Skeletal muscle cell (primary cell): Measurements from ENCODE around the gene SCART1.
"Not testable (repeated sequence)": the region's sequence is repeated elsewhere in the genome, so short reads cannot be mapped to it uniquely, and the experiment has no call there.

ENCODE experiments used
- DNase-seq: peaks from one replicate; pipeline ENCODE4 v3.0.0-alpha.2; 2010; ENCODE audit warnings: low read depth
- H3K4me3 ChIP-seq: 2 replicates; pipeline ENCODE4 v1.5.1; 2011; ENCODE audit warnings: low read depth, mild to moderate bottlenecking, control low read depth, low read length, moderate library complexity

The SCART1 gene

DNA sequence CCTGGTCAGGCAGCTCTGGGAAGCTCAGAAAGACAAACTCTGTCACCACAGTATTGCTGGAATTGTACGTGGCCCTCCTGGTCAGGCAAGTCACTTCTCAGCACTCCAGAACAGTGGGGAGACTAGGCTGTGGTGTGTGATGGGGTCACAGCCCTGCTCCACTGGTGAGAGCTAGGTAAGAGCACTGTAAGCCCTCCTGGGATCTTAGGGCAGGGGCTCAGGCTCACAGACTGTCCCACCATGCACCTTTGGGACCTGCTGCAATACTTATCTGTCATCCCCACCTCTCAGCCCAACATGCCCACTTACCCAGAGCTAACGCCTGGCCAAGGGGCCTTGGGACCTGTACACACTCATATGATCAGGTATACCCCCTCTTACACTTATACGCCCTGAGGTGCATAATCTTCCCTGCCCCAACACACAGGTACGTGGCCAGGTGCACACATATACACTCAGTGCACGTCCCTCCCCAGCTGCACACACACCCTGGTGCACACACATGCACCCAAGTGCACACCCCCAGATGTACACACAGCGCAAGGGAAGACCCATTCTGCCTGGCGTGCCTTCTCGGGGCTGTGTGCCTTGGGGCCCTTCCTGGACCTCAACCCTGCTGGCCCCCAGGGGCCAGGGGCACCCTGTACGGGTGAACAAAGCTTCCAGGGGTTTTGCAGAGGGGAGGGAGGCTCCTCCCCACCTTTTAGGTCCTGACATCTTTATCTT, 21.7 kb upstream of the SCART1 start:
- not testable (repeated sequence) for H3K4me3 ChIP-seq, DNase-seq

DNA sequence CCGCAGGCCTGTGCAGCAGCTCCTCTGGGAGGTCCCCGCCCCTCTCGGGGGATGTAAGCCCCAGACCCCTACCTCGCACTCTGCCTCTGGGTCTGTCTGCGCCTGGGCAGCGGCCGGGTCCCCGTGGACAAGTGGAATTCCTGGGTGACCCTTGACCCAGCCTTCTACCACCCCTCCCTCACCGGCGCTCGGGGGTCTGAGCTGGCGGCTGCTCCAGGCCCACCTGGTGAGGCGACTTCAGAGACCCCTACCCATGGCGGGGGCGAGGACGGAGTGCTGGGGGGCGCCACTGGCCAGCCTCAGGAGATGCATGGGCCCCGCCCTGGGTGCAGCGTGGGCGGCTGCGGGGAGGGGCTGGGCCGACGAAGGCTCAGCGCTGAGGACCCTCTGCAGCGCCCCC, 21.0 kb upstream of the SCART1 start:
- not testable (repeated sequence) for DNase-seq, H3K4me3 ChIP-seq

DNA sequence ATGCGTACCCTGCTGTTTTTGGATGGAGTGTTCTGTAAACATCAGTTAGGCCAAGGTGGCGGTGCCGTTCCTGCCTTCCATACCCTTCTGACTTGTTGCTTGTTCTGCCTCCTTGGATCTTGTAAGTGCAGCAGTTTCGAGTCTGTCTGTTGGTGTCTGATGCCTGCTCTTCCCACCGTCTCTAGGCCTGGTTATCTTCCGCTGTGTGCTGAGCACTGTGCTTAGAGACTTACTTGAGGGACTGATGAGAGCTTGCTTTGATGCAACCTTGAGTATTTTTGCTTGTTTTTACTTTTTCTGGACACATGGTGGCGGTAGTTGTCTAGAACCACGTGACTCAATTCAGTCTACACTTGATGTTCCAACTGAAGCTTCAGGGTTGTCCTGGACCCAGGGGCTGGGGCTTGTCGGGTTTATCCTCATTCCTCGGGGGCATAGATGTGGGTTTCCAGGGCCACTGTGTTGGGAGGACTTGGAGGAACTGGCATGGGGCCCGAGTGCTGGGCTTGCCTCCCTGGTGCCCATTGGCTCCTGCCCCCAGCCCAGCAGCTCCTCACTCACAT, 15.0 kb upstream of the SCART1 start:
- no peak for DNase-seq
- H3K4me3 ChIP-seq, result no peak overlapping the region

- DNase-seq, result no peak
- no peak overlapping the region for H3K4me3 ChIP-seq
Observed at GRCh38 chr10:133439517-133440461, 14.0 kb upstream of the SCART1 start.

DNA sequence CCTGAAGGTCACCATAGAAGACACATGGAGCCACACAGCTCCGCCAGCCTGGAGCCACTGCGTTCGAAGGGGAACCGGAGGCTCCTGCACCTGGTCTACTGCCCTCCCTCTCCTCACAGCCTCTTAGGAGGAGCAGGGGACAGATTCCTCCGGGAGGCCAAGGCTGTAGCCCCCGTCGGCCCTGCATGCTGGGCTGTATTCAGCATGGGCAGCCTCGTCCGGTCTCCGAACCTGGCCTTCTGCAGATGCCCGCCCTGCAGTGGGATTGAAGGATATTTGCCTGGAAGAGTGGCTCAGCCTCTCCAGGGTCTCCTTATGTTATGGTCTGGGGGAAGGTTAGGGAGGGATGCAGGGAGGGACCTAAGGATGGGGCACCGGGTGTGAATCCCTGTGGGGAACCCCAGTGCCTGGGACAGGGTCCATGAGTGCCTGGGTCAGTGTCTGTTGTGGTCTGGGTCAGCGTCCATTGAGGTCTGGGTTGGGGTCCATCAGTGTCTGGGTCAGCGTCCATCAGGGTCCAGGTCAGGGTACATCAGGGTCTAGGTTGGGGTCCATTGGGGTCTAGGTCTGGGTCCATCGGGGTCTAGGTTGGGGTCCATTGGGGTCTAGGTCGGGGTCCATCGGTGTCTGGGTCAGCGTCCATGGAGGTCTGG, 13.0 kb upstream of the SCART1 start:
- DNase-seq, result no peak
- H3K4me3 ChIP-seq, result no peak overlapping the region

DNA sequence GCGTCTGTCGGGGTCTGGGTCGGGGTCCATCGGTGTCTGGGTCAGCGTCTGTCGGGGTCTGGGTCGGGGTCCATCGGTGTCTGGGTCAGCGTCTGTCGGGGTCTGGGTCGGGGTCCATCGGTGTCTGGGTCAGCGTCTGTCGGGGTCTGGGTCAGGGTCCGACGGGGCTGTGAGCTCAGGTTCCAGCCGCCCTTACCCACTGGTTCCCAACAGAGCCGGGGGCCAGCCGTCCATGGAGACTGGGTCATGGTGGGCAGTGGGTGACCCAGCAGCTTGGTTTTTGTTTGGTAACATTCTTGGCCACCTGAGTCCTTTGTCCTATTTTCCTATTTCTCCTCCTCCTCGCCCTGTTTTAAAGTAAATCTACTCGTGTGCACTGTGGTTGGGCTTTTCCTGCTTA, 12.4 kb upstream of the SCART1 start:
- not testable (repeated sequence) for H3K4me3 ChIP-seq, DNase-seq

DNA sequence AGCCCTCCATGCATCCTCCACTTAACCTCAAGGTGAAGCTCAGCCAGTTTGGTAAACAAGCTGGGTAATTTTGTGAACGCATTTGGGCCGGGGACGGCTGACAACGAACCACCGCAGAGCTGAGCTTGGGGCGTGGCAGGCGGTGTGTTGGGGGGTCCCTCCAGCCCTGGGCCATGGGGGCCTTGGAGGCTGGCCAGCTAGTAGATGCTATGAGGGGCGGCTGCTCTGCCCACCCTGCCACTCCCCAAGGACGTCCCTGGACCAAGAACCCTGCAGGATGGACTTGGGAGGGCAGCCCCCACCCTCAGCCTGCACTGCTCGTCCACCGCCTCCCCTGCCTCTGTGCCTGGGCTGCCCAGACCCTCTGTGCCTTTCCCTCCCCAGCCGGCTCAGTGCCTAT, 12.0 kb upstream of the SCART1 start:
- H3K4me3 ChIP-seq, result no peak overlapping the region
- no peak for DNase-seq

DNA sequence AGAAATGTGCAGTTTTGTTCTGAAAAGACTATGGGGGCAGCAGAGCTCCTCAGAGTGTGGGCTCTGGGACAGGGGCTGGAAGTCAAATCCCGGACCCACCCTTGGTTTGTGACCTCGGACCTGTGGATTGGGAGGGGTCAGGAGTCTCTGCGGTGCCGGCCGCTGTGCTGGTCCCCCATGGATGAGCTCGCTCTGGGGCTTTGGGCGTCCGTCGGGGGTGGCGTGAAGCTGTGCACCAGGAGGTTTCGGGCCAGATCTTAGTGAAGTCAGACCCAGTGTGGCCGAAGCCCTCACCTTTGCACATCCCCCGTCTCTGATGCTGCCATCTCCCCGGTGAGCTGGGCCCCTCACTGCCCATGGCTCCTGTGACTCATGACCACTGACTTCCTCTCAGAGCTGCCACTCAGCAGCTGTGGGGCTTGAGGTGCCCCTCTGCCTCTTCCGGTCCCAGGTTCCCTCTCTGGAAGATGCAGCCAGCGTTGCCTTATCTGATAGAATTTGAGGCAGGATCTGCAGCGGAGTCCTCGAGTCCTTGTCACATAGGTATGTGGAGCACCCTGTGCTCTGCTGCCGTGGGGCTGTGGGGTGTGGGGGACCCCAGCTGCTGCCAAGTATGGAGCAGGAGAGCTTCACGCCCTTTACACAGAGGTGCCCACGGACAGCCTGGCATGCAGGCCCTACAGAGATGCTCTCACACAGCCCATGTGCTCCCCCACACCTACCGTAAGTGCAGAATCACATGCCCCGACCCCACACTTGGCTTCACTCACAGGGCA, 11.4 kb upstream of the SCART1 start:
- no peak for DNase-seq
- no peak overlapping the region for H3K4me3 ChIP-seq

- DNase-seq, result no peak
- no peak overlapping the region for H3K4me3 ChIP-seq
Observed at GRCh38 chr10:133442967-133443924, 10.5 kb upstream of the SCART1 start.

DNA sequence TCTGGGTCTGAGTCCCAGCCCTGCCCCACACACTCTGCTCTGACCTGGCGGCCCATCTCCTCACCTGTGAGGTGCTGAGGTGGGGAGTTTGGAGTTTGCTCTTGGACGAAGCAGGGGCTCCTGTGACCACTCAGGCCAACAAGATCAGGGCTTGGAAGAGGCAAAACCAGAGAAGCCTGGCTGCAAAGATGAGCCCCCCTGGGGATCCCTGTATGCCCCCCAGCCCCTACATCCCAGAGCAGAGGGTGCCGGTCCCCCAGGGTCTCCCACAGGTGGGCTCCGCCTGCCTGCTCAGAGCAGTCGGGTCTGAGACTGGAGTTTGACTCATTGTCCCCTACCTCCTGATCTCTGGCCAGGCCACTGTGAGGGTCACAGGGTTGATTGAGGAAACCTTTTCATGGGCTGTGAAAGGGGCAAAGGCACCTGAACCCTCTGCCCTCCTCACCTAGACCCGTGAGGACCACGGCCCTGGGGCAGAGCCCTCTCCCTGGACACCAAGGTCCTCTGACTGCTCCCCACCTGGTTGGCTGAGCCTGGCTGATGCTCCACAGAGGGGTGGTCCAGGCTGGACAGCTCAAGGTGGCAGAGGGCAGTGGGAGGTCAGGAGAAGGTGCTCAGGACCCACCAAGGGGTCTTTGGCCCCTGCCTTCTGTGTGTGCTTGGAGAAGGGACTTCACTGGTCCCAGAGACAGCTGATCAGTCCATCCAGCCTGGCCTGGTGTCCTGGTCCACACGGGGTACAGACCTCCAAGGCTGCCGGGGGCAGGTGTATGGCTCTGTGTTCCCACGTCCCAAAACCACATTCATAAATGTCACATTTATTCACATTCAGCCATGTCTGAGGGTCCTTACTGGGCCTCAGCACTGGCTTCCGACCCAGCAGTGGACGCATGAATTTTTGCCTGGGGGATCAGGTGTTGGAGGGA, 9.1 kb upstream of the SCART1 start:
- no peak for DNase-seq
- H3K4me3 ChIP-seq, result no peak overlapping the region

- no peak overlapping the region for H3K4me3 ChIP-seq
- DNase-seq, result no peak
Observed at GRCh38 chr10:133445268-133445732, 8.4 kb upstream of the SCART1 start.

DNA sequence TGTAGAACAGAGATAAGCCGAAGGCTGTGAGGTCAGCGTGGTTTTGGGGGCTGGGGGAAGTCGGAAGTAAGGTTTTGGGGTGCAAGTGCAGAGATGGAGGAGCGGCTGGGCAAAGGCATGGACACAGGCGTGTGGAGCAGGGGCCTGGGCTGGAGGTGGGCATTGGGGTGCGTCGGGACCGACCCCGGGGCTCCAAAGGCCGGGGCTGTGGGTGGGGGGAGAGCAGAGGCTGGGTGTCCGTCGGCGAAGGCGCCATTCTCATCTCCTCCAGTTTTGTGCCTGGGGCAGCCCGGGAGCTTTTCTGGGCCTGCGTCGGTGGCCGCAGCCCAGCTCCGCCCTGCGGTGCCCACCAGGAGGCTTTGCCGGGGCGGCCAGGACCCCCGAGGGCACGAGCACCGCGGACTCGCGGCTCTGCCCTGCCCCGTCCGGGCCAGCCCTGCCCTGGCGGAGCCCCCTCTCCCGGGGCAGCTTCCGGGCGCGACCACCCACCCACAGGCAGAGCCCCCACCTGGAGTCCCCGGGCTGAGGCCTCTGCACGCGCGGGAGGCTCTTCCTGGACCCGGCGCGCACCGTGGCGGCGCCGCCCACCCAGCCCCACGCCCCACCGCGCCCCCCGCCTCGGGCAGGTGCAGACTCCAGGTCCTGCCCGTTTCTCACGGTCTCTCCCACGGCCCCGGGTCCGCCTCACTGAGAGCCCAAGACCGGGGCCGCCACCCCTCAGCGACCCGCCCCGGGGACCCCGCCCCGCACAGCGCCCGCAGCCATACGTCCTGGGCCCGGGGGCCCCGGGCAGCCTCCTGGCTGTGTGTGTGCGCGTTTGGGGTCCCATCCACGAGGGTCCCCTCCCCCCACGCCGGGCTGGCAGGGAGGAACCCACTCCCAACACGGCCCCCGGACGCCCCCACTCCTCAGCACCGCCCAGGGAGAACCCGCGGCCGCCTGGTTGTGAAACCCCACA, 7.7 kb upstream of the SCART1 start:
- DNase-seq, result no peak
- H3K4me3 ChIP-seq, result no peak overlapping the region

DNA sequence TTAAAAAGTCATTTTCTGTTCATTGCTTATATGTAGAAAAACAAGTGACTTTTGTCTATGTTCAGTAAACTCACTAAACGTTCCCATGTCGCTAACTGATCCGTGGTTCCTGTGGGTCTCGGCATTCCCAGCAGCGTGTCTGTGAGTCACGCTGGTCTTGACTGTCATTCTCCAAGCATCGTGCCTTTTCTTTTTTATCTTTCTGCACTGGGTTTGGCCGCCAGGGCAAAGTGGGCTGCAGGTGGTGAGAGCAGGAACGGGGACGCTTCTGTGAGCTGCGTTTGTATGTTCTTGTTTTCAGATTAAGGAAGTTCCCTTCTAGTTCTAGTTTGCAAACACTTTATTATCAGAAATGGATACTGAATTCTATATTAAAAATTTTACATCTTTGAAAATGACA, 6.8 kb upstream of the SCART1 start:
- no peak overlapping the region for H3K4me3 ChIP-seq
- no peak for DNase-seq

- DNase-seq, result no peak
- no peak overlapping the region for H3K4me3 ChIP-seq
Observed at GRCh38 chr10:133448120-133448519, 5.6 kb upstream of the SCART1 start.

DNA sequence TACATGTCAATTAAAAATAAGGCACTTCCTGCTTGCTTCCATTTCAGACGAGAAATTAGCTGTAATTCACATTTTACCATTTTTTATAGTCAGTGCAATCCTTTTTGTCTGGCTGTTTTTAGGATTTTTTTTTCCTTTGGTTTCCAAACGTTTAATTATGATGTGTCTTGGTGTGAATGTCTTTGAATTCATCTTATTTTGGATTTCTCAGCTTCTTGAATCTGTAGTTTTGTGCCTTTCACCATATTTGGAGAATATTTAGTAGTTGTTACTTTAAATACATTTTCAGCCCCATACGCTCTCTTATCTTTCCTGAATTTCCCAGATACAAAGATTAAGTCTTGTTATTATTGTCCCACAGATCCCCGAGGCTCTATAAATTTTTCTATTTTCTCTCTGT, 2.4 kb upstream of the SCART1 start:
- no peak overlapping the region for H3K4me3 ChIP-seq
- DNase-seq, result no peak

GRCh38 chr10:133452453-133452852, 1.3 kb upstream of the SCART1 start:
- H3K4me3 ChIP-seq, result no peak overlapping the region
- DNase-seq, result no peak
